ENCODE data around the gene C1QC.

GRCh38 chr1:22696610-22697009 is 53.2 kb downstream of the C1QC start:
- TF ChIP-seq CTCF (IDR thresholded peaks at IDR 0.05), result no peak
- TF ChIP-seq POLR2A (IDR thresholded peaks at IDR 0.05), result no peak

Measured in esophagus squamous epithelium (tissue), 4 donors.